Endometrium (tissue), 2 donors: ENCODE data around the gene TULP1.
"Not testable (repeated sequence)": the region's sequence is repeated elsewhere in the genome, so short reads cannot be mapped to it uniquely, and the experiment has no call there.

Source experiments
- FAIRE-seq: peaks from 2 replicates; lab custom pipeline; 2012; peaks lifted over from hg19 to GRCh38; lab: Jason Lieb, UNC
- donor health status: control.
- donor health status: control.

TULP1 gene

GRCh38 chr6:35521235-35521634 lies 8.5 kb upstream of the TULP1 start:
- no peak for FAIRE-seq

GRCh38 chr6:35519313-35520015 lies 6.8 kb upstream of the TULP1 start:
- FAIRE-seq = no peak

GRCh38 chr6:35518566-35519312 lies 6.0 kb upstream of the TULP1 start:
- no peak for FAIRE-seq

GRCh38 chr6:35517978-35518377 lies 5.3 kb upstream of the TULP1 start:
- not testable (repeated sequence) for FAIRE-seq

GRCh38 chr6:35516712-35517111 lies 4.0 kb upstream of the TULP1 start:
- FAIRE-seq = no peak

- FAIRE-seq = not testable (repeated sequence)
Observed at GRCh38 chr6:35515939-35516338, 3.2 kb upstream of the TULP1 start.

GRCh38 chr6:35514587-35514986 lies 1.9 kb upstream of the TULP1 start:
- no peak for FAIRE-seq

- no peak for FAIRE-seq
Observed at GRCh38 chr6:35512006-35512405, 690 bp downstream of the TULP1 start.

- no peak for FAIRE-seq
Observed at GRCh38 chr6:35511562-35511941, 1.1 kb downstream of the TULP1 start.

- no peak for FAIRE-seq
Observed at GRCh38 chr6:35510916-35511561, 1.7 kb downstream of the TULP1 start.

- no peak for FAIRE-seq
Observed at GRCh38 chr6:35508542-35508941, 4.2 kb downstream of the TULP1 start.

- FAIRE-seq = no peak
Observed at GRCh38 chr6:35508027-35508426, 4.7 kb downstream of the TULP1 start.

GRCh38 chr6:35507221-35507620 lies 5.5 kb downstream of the TULP1 start:
- FAIRE-seq = no peak

- FAIRE-seq = no peak
Observed at GRCh38 chr6:35506536-35506935, 6.2 kb downstream of the TULP1 start.

GRCh38 chr6:35505999-35506412 lies 6.7 kb downstream of the TULP1 start:
- no peak for FAIRE-seq

- FAIRE-seq = no peak
Observed at GRCh38 chr6:35503534-35503933, 9.2 kb downstream of the TULP1 start.

GRCh38 chr6:35501784-35502183 lies 10.9 kb downstream of the TULP1 start:
- FAIRE-seq = no peak

GRCh38 chr6:35500782-35501181 lies 11.9 kb downstream of the TULP1 start:
- FAIRE-seq = no peak

- FAIRE-seq = no peak
Observed at GRCh38 chr6:35499372-35499771, 13.3 kb downstream of the TULP1 start.

GRCh38 chr6:35498422-35499067 lies 14.2 kb downstream of the TULP1 start:
- no peak for FAIRE-seq

GRCh38 chr6:35497571-35498421 lies 14.9 kb downstream of the TULP1 start:
- no peak for FAIRE-seq
